HT-29 (cell line): ENCODE data around the gene TPM4. TPM values are rescaled to one million over a fixed set of nuclear protein-coding genes. Genes with fewer than 3 reads are reported as not detected.
"Not testable (repeated sequence)": the region's sequence is repeated elsewhere in the genome, so short reads cannot be mapped to it uniquely, and the experiment has no call there.

Experiments used
- DNase-seq: peaks from one replicate; pipeline ENCODE4 v3.0.0-alpha.2; 2015; ENCODE audit warnings: low spot score
- total RNA-seq: library from RNA; depleted of rRNA; stranded (reverse); fragments of >200 nt; shearing (Covaris generic); gene quantifications from 2 replicates; pipeline ENCODE4 v1.2.3, GENCODE V29; 2014

The TPM4 gene
- total RNA-seq, 1 experiment from 2014 or later: 160 TPM

DNA sequence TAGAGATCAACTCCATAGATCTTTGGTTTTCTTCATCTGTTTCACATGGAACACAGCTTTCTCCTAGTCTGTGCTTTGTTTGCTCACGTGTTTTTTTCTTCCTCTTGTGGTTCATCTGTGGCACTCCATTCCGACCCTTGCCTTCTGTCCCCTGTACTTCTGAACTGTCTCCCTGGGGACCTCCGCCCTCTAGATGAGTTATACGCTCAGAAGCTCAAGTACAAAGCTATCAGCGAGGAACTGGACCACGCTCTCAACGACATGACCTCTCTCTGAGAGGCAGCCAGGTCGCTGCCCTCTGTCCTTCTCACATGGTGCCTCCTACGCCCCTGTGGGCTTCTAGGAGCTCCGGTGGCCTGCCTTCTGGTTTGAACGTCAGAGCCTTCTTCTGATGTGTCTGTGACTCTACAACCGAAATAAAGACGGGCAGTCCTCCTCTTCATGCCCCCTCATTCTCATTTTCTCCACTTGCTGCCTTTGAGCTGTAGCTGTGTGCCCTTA, 18.8 kb downstream of the TPM4 start:
- no peak for DNase-seq

DNA sequence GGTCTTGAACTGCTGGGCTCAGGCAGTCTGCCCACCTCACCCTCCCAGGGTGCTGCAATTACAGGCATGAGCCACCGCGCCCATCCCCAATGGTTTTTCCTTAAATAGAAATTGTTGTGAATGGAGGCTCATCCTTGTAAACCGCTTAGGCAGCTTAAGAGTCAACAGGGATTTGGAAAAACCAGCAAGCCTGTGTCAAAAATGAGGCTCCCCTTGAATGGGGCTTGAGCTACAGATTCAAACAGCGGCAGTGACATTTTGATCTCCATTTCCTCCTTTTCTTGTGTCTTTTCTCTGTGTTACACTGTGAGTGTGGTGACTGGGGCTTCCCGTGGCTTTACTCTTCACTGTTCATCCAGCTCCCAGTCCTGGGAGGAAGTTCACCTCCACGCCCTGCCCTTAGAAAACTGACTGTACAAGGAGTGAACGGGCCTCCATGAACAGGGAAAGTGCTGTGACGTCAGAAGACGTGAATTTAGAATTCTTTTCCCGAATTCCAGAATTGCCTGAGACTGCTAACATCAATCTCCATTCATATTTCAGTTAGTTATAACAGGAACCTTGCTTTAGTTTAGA, 20.1 kb downstream of the TPM4 start:
- DNase-seq: no peak

DNA sequence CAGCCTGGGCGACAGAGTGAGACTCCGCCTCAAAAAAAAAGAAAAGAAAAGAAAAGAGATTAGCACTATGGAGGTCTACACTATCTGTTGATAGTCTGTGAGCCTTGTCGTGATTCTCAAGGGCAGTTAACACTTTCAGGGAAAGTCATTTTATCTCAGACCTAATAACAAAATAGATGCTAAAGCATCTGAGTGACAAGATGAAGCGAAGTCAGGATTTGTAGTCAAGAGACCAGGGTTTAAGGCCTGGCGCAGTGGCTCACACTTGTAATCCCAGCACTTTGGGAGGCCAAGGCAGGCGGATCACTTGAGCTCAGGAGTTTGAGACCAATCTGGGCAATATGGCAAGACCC, 22.1 kb downstream of the TPM4 start:
- no peak for DNase-seq

- no peak for DNase-seq
Observed at GRCh38 chr19:16098821-16099220, 22.5 kb downstream of the TPM4 start.

DNA sequence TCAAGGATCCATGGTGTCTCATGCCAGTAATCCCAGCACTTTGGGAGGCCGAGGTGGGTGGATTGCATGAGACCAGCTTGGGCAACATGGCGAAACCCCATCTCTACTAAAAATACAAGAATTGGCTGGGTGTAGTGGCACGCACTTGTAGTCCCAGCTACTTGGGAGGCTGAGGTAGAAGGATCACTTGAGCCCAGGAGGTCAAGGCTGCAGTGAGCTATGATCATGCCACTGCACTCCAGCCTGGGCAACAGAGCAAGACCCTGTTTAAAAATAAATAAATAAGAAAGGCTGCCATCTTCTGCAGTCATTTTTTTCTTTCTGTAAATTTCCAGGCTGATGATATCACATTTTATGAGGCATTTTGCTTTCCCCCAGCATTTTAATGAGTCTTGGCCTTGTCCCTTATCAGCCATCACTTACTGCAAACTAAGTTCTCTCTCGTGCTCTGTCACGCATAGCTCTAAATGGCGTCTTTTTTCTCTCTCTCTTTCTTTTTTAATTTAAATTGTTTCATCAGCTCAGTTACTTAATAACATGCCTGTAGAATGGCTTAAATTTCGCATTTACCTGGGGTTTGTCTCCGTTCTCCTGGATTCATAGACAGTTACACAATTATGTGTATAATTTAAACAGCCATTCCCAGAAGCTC, 23.1 kb downstream of the TPM4 start:
- not testable (repeated sequence) for DNase-seq

DNA sequence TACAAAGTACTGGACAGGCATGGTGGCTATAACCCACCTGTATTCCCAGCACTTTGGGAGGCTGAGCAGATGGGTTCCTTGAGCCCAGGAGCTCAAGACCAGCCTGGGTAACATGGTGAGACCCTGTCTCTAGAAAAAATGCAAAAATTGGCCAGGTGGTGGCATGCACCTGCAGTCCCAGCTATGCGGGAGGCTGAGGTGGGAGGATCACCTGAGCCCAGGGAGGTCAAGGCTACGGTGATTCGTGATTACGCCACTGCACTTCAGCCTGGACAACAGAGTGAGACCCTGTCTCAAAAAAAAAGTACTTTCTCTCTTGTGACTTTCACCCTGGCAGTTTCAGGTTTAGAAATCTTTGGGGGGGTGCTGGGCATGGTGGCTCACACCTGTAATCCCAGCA, 24.2 kb downstream of the TPM4 start:
- no peak for DNase-seq

DNA sequence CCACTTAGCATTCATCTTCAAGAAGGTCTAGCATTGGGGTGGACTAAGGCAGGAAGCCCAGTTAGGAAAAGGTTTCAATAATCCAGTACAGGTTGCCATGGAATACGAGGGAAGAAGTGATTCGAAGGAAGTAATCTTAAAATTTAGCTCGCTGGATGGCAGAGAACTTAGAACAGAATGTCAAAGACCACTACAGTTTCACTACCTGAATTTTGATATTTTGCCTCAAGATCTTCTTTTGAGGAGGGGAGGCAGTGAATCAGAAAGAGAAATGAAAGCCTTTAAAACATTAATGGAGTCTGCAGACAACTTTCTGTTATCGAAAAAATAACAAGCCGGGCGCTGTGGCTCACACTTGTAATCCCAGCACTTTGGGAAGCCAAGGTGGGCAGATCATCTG, 28.4 kb downstream of the TPM4 start:
- no peak for DNase-seq

GRCh38 chr19:16106121-16106520, 29.8 kb downstream of the TPM4 start:
- no peak for DNase-seq

DNA sequence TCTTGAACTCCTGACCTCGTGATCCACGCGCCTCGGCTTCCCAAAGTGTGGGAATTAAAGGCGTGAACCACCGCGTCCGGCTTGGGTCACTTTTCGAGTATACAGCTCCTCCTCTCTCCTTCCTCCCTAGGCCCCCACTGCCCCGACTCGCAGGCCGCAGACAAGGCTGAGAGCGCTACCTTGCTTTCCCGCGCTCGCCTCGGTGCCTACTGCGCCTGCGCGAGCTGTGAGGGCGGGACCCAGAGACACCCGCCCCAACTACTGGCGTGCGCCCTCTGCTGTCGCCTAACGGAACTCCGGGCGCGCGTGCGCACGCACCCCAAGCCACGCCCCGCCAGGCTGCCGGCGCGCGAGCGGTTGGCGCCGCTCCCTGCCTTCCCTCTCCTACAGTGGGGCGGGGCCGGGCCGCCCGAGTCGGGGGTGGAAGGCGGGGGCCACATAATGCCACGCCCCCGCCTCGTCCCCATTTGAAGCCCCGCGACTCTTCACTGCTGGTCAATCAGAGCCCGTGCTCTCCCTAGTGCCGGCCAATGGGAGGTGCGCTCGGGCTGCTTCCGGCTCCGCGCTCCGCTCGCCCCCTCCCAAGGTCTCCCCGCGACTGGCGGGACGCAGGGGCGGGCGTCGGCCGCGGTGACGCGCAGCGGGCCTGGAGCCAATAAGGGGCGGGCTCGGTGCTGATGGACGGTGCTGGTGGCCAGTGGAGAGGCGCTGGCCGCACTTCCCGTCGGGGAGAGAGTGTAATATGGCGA, 35.0 kb downstream of the TPM4 start, which contains the start of gene RAB8A:
Gene RAB8A, plus strand, starts transcription at position 730 of the 749 bp plus-strand sequence. Its CDS starts 13 bp downstream, at position 743.
- peak; percentile 96 for DNase-seq

DNA sequence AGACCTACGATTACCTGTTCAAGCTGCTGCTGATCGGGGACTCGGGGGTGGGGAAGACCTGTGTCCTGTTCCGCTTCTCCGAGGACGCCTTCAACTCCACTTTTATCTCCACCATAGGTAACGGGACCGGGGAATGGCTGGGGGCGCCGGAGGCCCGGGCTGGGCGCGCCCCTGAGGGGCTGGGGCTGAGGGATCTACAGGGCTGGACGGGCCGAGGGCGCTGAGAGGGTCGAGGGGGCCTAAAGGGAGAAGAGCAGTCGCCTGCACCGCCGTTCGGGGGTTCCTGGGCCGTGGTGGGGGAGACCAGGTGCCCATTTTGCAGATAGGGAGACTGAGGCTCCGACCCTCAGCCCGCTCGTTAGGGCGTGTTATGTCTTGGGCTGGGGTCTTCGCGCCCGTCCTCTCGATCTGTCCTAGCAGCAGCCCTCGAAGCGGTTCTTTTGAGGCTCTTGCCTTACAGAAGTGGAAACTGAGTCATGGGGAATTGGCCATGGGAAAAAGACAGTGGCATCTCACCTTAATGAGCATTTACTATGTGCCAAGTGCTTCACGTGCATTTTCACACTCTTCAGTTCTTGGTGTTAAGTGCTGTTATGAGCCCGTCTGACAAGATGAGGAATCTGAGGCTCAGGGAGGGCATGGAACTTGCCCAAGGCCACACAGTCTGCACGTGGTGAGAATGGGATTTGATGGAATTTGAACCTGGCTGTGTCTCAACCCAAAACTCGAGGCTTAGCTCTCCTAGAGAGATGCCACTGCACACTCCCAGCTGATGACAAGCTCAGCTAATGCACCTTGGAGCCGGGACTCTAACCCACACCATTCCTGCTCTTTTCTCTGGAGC, 35.8 kb downstream of the TPM4 start:
- no peak for DNase-seq

DNA sequence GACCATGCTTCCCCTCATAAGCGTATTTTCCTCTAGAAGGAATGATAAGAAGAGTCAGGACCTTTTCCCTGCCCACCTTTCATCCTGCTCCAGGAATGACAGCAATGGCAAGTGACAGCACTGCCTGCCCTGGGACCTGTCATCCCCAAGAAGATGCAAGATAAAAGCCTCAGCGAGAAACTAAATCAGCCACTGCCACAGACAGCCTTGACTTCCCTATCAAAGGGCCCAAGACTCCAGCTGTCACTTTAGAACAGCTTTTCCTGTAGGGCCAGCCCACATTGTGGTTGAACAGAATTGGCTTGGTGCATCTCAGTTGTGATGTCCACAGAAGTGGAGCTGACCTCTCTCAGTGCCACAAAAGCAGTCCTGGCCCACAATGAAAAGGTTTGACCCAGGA, 36.5 kb downstream of the TPM4 start:
- no peak for DNase-seq

DNA sequence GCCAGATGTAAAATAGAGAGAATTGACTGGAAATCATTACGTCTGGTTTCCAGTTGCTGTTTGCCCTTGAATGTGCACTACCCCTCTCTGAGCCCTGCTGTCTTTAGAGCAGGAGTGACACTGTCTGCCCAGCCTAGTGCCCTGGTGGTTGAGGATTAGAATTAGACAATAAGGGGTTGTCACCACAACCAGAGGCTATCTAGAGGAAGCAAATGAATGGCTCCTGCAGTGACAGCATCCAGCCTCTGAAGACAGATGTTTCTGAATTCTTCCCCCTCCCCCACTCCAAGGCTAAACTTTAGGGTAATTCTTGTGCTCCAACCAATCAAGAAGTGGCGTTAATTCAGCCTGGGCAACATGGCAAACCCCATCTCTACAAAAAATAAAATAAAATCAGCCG, 37.4 kb downstream of the TPM4 start:
- no peak for DNase-seq

DNA sequence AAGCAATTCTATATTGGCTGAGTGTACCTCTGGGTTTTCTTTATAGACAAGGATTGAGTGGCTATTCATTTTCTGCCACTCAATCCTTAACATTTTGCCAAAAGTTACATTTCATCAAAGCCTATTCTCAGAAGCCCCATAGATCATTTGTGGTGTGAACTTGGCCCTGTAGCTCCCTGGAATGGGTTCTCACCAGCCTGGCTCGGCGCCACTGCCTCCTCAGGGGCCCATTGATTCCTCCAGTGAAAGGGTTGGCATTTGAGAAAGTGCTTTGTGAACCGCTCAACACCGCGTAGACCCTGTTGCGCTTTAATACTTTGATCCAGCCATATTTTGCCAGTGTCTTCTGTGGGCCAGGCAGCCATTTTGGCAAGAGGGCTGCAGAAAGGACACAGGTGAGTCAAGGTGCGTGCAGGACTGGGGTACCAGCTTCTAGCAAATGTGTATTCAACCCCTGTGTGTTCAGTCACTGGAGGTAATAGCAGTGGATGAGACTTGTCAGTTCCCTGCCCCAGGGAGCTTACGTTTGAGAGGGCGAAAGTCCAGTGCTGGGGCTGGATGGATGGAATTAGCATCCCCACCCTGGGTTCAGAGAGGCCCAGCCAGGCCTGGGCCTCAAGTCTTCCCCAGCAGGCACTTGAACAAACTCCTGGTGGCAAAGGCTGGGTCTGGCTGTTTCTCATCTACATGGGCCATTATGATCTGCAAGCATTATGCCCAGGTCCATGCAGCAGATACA, 39.2 kb downstream of the TPM4 start:
- DNase-seq: no peak

- DNase-seq: no peak
Observed at GRCh38 chr19:16116067-16116466, 39.8 kb downstream of the TPM4 start.

GRCh38 chr19:16117594-16118033, 41.3 kb downstream of the TPM4 start:
- no peak for DNase-seq

DNA sequence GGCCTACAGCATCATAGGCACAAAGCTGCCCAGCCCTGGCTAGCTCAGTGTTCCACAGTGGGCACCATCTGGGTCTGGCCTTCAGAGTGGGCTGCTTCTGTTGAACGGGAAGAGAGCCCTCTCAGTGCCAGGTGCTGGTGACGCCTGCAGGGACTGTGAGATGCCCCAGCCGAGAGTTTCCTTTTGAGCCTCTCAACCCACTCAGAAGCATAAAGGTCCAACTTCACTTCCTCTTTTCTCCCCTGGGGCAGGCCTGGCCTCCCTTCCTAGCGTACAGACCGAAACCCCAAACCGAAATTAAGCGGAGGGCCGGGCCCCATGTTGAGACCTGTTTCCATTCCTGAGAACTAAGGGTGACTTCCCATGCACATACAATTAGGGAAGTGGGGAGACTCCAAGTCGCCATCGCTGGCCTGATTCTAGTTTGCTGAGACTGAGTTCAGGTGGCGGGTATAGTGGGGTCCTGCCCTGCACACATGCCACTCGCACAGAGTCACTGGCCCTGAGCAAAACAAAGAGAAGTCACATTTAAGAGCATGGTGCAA, 42.3 kb downstream of the TPM4 start:
- no peak for DNase-seq

GRCh38 chr19:16119075-16119857, 43.0 kb downstream of the TPM4 start:
- DNase-seq: not testable (repeated sequence)

- no peak for DNase-seq
Observed at GRCh38 chr19:16121141-16121540, 44.8 kb downstream of the TPM4 start.

GRCh38 chr19:16121967-16122366, 45.7 kb downstream of the TPM4 start:
- no peak for DNase-seq

- DNase-seq: no peak
Observed at GRCh38 chr19:16124953-16125352, 48.7 kb downstream of the TPM4 start.
